K562 (cell line): ENCODE measurements around the gene SLC35G6. TPM values are rescaled to one million over a fixed set of nuclear protein-coding genes. Genes with fewer than 3 reads are reported as not detected.
A peak's percentile ranks its signal among the peaks of the same experiment; 100 is the strongest.

Experiments
- BACH1 ChIP-seq: fragments of 200-800 bp; sonication (Bioruptor generic); IDR thresholded peaks from 2 replicates; pipeline ENCODE4 v1.6.1; 2016; ENCODE audit warnings: missing genetic modification characterization, missing compliant biosample characterization
- KLF16 ChIP-seq: IDR thresholded peaks from 2 replicates; pipeline ENCODE4 v1.6.1; 2016; ENCODE audit warnings: antibody characterized with exemption
- LEF1 ChIP-seq: fragments of 450-650 bp; IDR thresholded peaks from 2 replicates; pipeline ENCODE4 v1.6.1; 2016; ENCODE audit warnings: mild to moderate bottlenecking
- RAD21 ChIP-seq, 2 experiments: fragments of 250-450 bp in 1 of 2; fragments of 450-650 bp in 1 of 2; sonication (Bioruptor Pico) in 1 of 2; formaldehyde crosslinking in 1 of 2; IDR thresholded peaks in 1 of 2; conservative IDR thresholded peaks in 1 of 2; 2 replicates each; pipeline versions ENCODE4 v1.4.0 to v1.8.0; 2020 to 2022; ENCODE audit warnings: mild to moderate bottlenecking in 2 of 2, moderate library complexity in 1 of 2
- SRSF9 ChIP-seq: fragments of 200-400 bp; formaldehyde crosslinking; IDR thresholded peaks from 2 replicates; pipeline ENCODE4 v1.6.1; 2017; ENCODE audit warnings: low read depth, low read length, borderline replicate concordance
- TSC22D4 ChIP-seq: fragments of 450-650 bp; IDR thresholded peaks from 2 replicates; pipeline ENCODE4 v1.6.1; 2016; ENCODE audit warnings: missing genetic modification characterization, missing biosample characterization, control low read depth
- YY1 ChIP-seq, 3 experiments: IDR thresholded peaks; 2 replicates each; pipeline ENCODE4 v1.6.1; 2011; ENCODE audit warnings: low read length in 2 of 3, mild to moderate bottlenecking in 2 of 3, moderate library complexity in 2 of 3, borderline replicate concordance in 1 of 3, control low read depth in 1 of 3, low read depth in 1 of 3; ENCODE audit not compliant: insufficient read depth in 3 of 3, insufficient replicate concordance in 2 of 3, control insufficient read depth in 1 of 3, insufficient read length in 1 of 3; ENCODE audit errors: extremely low read depth in 1 of 3
- ZNF766 ChIP-seq: fragments of 200-800 bp; sonication (Bioruptor generic); conservative IDR thresholded peaks from 2 replicates; pipeline ENCODE4 v1.6.1; 2016; ENCODE audit warnings: missing genetic modification characterization, missing compliant biosample characterization
- ZNF830 ChIP-seq: fragments of 250-450 bp; sonication (Bioruptor Pico); IDR thresholded peaks from 2 replicates; pipeline ENCODE4 v1.5.0; 2021; ENCODE audit warnings: mild to moderate bottlenecking
- ZZZ3 ChIP-seq: fragments of 450-650 bp; IDR thresholded peaks from 2 replicates; pipeline ENCODE4 v1.6.1; 2016; ENCODE audit warnings: antibody characterized with exemption, mild to moderate bottlenecking, moderate library complexity
- polyA plus RNA-seq, 8 experiments: library from polyadenylated mRNA; depleted of rRNA in 4 of 8; stranded (reverse) in 5 of 8; unstranded in 3 of 8; fragments of >200 nt; fragmentation: Nextera tagmentation in 2 of 8; fragmentation: Illumina TruSeq in 1 of 8; extraction: Ambion mirVana in 2 of 8; extraction: Trizol in 1 of 8; gene quantifications; 2 replicates each; pipeline versions ENCODE4 v1.2.1 to v1.2.3, GENCODE V29; 2011 to 2014; ENCODE audit warnings: inconsistent platforms in 1 of 8, missing spikeins in 1 of 8
- total RNA-seq, 7 experiments: library from RNA; depleted of rRNA in 6 of 7; stranded (reverse); fragments of >200 nt in 6 of 7; fragmentation: Illumina TruSeq in 2 of 7; extraction: Trizol in 2 of 7; gene quantifications; 2 replicates each; pipeline versions ENCODE4 v1.2.1 to v1.2.3, GENCODE V29; 2011 to 2021; ENCODE audit warnings: low replicate concordance in 1 of 7
- TF ChIP-seq, protein P1 (sequence below), 2 experiments: fragments of 450-650 bp in 1 of 2; sonication (generic) in 1 of 2; formaldehyde crosslinking in 1 of 2; IDR thresholded peaks; 2 replicates each; pipeline versions ENCODE4 v1.7.1 to v1.9.0; 2016 to 2022; ENCODE audit warnings: inconsistent platforms in 1 of 2, mild to moderate bottlenecking in 1 of 2, missing genetic modification reagents in 1 of 2
- TF ChIP-seq, protein P2 (sequence below), 2 experiments: IDR thresholded peaks; 2 replicates each; pipeline ENCODE4 v1.6.1; 2012; ENCODE audit warnings: improper control_type of control experiment in 2 of 2, low read depth in 2 of 2, low read length in 2 of 2, borderline replicate concordance in 1 of 2

The SLC35G6 gene
- total and polyA plus RNA-seq, 9 of the 15 experiments (the other 6 are each of a cell fraction or from before 2014, with no cell fraction given): not detected

DNA sequence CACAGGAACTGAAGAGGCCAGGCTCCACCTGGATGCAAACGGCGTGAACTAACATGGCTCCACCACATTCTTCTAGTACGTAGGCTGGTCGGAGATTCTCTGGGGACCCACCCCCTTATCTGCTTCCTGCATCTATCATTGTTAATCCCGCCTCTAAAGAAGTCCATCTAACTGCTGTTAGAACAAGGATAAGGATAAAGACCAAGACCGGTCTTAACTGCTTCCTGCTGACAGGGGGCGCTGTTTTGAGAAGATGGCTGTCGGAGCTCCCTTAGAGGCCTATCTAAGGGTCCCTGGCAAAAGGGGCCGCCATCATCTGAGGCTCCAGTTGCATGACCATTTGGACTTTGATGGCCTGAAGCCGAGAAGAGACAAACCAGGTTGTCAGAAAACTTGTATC, 41.8 kb downstream of the SLC35G6 start (continued):
- TF ChIP-seq, protein P1, sequence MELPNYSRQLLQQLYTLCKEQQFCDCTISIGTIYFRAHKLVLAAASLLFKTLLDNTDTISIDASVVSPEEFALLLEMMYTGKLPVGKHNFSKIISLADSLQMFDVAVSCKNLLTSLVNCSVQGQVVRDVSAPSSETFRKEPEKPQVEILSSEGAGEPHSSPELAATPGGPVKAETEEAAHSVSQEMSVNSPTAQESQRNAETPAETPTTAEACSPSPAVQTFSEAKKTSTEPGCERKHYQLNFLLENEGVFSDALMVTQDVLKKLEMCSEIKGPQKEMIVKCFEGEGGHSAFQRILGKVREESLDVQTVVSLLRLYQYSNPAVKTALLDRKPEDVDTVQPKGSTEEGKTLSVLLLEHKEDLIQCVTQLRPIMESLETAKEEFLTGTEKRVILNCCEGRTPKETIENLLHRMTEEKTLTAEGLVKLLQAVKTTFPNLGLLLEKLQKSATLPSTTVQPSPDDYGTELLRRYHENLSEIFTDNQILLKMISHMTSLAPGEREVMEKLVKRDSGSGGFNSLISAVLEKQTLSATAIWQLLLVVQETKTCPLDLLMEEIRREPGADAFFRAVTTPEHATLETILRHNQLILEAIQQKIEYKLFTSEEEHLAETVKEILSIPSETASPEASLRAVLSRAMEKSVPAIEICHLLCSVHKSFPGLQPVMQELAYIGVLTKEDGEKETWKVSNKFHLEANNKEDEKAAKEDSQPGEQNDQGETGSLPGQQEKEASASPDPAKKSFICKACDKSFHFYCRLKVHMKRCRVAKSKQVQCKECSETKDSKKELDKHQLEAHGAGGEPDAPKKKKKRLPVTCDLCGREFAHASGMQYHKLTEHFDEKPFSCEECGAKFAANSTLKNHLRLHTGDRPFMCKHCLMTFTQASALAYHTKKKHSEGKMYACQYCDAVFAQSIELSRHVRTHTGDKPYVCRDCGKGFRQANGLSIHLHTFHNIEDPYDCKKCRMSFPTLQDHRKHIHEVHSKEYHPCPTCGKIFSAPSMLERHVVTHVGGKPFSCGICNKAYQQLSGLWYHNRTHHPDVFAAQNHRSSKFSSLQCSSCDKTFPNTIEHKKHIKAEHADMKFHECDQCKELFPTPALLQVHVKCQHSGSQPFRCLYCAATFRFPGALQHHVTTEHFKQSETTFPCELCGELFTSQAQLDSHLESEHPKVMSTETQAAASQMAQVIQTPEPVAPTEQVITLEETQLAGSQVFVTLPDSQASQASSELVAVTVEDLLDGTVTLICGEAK (IDR thresholded peaks at IDR 0.05): no peak
- TF ChIP-seq, protein P1 (CRISPR knock-in tag; IDR thresholded peaks at IDR 0.05): no peak
- TF ChIP-seq ZZZ3: no peak
- TF ChIP-seq SRSF9: no peak
- TF ChIP-seq BACH1 (tag): no peak
- TF ChIP-seq ZNF766: no peak
- TF ChIP-seq LEF1: no peak
- no peak for TF ChIP-seq TSC22D4 (tag)
- TF ChIP-seq RAD21 (CRISPR knock-in tag; conservative IDR thresholded peaks at IDR 0.05 in 1 of 2, IDR thresholded peaks at IDR 0.05 in 1 of 2): peak in 1 of 2 experiments; percentile 27; a peak in 2 of 4 replicates
- TF ChIP-seq ZNF830 (CRISPR knock-in tag): no peak
- no peak for TF ChIP-seq KLF16
- TF ChIP-seq, protein P2, sequence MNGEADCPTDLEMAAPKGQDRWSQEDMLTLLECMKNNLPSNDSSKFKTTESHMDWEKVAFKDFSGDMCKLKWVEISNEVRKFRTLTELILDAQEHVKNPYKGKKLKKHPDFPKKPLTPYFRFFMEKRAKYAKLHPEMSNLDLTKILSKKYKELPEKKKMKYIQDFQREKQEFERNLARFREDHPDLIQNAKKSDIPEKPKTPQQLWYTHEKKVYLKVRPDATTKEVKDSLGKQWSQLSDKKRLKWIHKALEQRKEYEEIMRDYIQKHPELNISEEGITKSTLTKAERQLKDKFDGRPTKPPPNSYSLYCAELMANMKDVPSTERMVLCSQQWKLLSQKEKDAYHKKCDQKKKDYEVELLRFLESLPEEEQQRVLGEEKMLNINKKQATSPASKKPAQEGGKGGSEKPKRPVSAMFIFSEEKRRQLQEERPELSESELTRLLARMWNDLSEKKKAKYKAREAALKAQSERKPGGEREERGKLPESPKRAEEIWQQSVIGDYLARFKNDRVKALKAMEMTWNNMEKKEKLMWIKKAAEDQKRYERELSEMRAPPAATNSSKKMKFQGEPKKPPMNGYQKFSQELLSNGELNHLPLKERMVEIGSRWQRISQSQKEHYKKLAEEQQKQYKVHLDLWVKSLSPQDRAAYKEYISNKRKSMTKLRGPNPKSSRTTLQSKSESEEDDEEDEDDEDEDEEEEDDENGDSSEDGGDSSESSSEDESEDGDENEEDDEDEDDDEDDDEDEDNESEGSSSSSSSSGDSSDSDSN (IDR thresholded peaks at IDR 0.05; ENCODE audit: borderline replicate concordance in 1 of 2, low read depth in 2 of 2, low read length in 2 of 2): no peak
- TF ChIP-seq YY1 (IDR thresholded peaks at IDR 0.05; ENCODE audit: borderline replicate concordance in 1 of 3, control insufficient read depth in 1 of 3, extremely low read depth in 1 of 3, insufficient read depth in 3 of 3, insufficient read length in 1 of 3, insufficient replicate concordance in 2 of 3, low read depth in 1 of 3, low read length in 2 of 3): peak in 2 of 3 experiments; percentile 26 to 75
